ENCODE measurements around the gene MIER1.

GRCh38 chr1:66924756-66925557 lies at the start of gene MIER1, which contains the start of gene DNAI4:
- TF ChIP-seq, protein P1, sequence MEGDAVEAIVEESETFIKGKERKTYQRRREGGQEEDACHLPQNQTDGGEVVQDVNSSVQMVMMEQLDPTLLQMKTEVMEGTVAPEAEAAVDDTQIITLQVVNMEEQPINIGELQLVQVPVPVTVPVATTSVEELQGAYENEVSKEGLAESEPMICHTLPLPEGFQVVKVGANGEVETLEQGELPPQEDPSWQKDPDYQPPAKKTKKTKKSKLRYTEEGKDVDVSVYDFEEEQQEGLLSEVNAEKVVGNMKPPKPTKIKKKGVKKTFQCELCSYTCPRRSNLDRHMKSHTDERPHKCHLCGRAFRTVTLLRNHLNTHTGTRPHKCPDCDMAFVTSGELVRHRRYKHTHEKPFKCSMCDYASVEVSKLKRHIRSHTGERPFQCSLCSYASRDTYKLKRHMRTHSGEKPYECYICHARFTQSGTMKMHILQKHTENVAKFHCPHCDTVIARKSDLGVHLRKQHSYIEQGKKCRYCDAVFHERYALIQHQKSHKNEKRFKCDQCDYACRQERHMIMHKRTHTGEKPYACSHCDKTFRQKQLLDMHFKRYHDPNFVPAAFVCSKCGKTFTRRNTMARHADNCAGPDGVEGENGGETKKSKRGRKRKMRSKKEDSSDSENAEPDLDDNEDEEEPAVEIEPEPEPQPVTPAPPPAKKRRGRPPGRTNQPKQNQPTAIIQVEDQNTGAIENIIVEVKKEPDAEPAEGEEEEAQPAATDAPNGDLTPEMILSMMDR (IDR thresholded peaks at IDR 0.05; ENCODE audit: low read length), result no peak; the same call in 1 of the 2 replicates
- no peak for TF ChIP-seq EZH2phosphoT487 (IDR thresholded peaks at IDR 0.05; ENCODE audit: low read length)

Measured in MM.1S (cell line).